ENCODE data around the gene KLF15. TPM values are rescaled to one million over a fixed set of nuclear protein-coding genes. Genes with fewer than 3 reads are reported as not detected.

The KLF15 gene
- polyA plus RNA-seq, 1 donor (not counting 4 experiments of a cell fraction or from before 2014, with no cell fraction given): 0.03 TPM

DNA sequence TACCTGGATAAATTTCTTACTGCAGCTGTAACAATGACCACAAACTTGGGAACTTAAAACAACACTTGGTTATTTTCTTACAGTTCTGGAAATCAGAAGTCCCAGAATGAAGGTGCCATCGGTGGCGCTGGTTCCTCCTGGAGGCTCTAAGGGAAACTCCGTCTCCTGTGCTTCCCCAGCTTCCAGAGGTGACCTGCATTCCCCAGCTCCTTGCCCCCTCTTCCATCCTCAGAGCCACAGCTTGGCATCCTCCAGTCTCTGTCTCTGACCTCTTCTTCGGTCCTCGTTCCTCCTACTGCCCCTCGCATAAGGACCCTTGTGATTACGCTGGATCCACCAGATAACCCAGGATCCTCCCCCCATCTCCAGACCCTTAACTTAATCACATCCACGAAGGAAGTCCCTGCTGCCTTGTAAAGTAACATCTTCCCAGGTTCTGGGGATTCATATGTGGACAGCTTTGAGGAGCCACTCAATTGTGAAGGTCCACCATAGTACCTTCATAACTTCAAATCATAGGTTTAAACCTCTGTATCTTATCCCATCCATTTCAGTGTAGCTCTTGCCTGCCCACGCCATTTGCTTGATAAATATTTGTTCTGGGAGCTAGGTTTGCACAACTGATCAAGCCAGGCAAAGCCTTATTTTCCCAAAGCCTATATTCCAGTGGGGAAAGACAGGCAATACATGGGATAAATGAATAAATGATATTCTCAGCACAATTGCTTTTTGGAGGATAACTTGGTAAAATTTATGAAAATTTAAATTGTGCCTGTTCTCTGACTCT lies 34.8 kb downstream of the KLF15 start:
- Histone ChIP-seq H3K36me3 (ENCODE audit: control insufficient read depth in 2 of 2, extremely low read depth in 1 of 2, insufficient read depth in 2 of 2, low read length in 2 of 2) (no peaks in the 10 kb centered on the region), H3K4me2 (ENCODE audit: control insufficient read depth, extremely low read depth, insufficient read depth, low read depth, low read length) (no peak overlapping the region), H3K9me1 (ENCODE audit: control insufficient read depth, extremely low read depth, insufficient read depth, low read length) (no peaks in the 10 kb centered on the region), H3K4me1 (ENCODE audit: control insufficient read depth, extremely low read depth, insufficient read depth, low read length) (no peaks in the 10 kb centered on the region), H3K27me3 (ENCODE audit: control insufficient read depth, extremely low read depth, insufficient read depth, low read length) (peaks cover 12% of the 10 kb centered on the region), H3K27ac (ENCODE audit: control insufficient read depth, insufficient read depth, low read length) (no peak overlapping the region), H2AFZ (ENCODE audit: control insufficient read depth, low read length) (no peak overlapping the region), H3K4me3 (ENCODE audit: control insufficient read depth in 2 of 3, extremely low read depth in 1 of 3, insufficient read depth in 2 of 3, low read depth in 1 of 3, low read length in 3 of 3) (no peak overlapping the region), H4K20me1 (ENCODE audit: control insufficient read depth, extremely low read depth, insufficient read depth, low read length) (no peaks in the 10 kb centered on the region), H3K9ac (ENCODE audit: control insufficient read depth, extremely low read depth, insufficient read depth, low read length) (no peak overlapping the region), H3K9me3 (ENCODE audit: control insufficient read depth, low read depth, low read length) (no peaks in the 10 kb centered on the region), H3K79me2 (ENCODE audit: control insufficient read depth, insufficient read depth, low read length) (no peaks in the 10 kb centered on the region)
- FAIRE-seq (no peak), DNase-seq (ENCODE audit: low read depth, low spot score) (no peak)
- TF ChIP-seq CTCF (optimal IDR thresholded peaks at IDR 0.05 in 1 of 3, IDR thresholded peaks at IDR 0.05 in 1 of 3, conservative IDR thresholded peaks at IDR 0.05 in 1 of 3; ENCODE audit: extremely low read depth in 1 of 3, insufficient read depth in 2 of 3, low read length in 3 of 3): no peak
- dilution Hi-C loops (cut with MboI; ENCODE audit: extremely low pct_ligation_motif_present, low sequenced_read_pairs): no loop called here

DNA sequence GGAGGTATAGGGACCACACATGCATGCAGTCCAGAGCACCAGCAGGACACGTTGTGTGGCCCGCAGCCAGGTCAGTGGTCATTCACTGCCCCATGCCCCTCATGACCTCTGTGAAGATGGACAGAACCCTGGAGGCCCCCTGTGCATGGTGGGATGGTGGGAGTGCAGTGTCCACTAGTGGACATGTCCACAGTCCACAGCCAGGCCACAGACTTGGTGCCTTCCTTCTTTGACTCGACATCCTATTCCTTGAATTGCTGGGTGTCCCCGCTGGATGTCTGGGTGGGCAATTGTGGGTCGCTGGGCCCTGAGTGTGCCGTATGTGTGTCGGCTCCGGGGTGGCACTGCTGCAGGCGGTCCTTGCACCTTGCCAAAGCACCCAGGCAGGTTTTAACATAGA lies 35.7 kb downstream of the KLF15 start:
- Histone ChIP-seq H3K9me1 (ENCODE audit: control insufficient read depth, extremely low read depth, insufficient read depth, low read length) (no peaks in the 10 kb centered on the region), H2AFZ (ENCODE audit: control insufficient read depth, low read length) (no peak overlapping the region), H3K4me1 (ENCODE audit: control insufficient read depth, extremely low read depth, insufficient read depth, low read length) (no peaks in the 10 kb centered on the region), H3K9me3 (ENCODE audit: control insufficient read depth, low read depth, low read length) (no peaks in the 10 kb centered on the region), H3K4me3 (ENCODE audit: control insufficient read depth in 2 of 3, extremely low read depth in 1 of 3, insufficient read depth in 2 of 3, low read depth in 1 of 3, low read length in 3 of 3) (no peak overlapping the region), H3K9ac (ENCODE audit: control insufficient read depth, extremely low read depth, insufficient read depth, low read length) (no peak overlapping the region), H3K36me3 (ENCODE audit: control insufficient read depth in 2 of 2, extremely low read depth in 1 of 2, insufficient read depth in 2 of 2, low read length in 2 of 2) (no peaks in the 10 kb centered on the region), H3K79me2 (ENCODE audit: control insufficient read depth, insufficient read depth, low read length) (no peaks in the 10 kb centered on the region), H3K27me3 (ENCODE audit: control insufficient read depth, extremely low read depth, insufficient read depth, low read length) (peaks cover 12% of the 10 kb centered on the region), H3K27ac (ENCODE audit: control insufficient read depth, insufficient read depth, low read length) (no peak overlapping the region), H3K4me2 (ENCODE audit: control insufficient read depth, extremely low read depth, insufficient read depth, low read depth, low read length) (no peak overlapping the region), H4K20me1 (ENCODE audit: control insufficient read depth, extremely low read depth, insufficient read depth, low read length) (no peaks in the 10 kb centered on the region)
- no peak for FAIRE-seq
- no peak for DNase-seq (ENCODE audit: low read depth, low spot score)
- dilution Hi-C loops (cut with MboI; ENCODE audit: extremely low pct_ligation_motif_present, low sequenced_read_pairs): no loop called here
- no peak for TF ChIP-seq CTCF (optimal IDR thresholded peaks at IDR 0.05 in 1 of 3, IDR thresholded peaks at IDR 0.05 in 1 of 3, conservative IDR thresholded peaks at IDR 0.05 in 1 of 3; ENCODE audit: extremely low read depth in 1 of 3, insufficient read depth in 2 of 3, low read length in 3 of 3)
- TF ChIP-seq EZH2 (IDR thresholded peaks at IDR 0.05; ENCODE audit: low read length): no peak
